ENCODE results near the gene COL28A1. TPM values are rescaled to one million over a fixed set of nuclear protein-coding genes. Genes with fewer than 3 reads are reported as not detected.

Gene COL28A1
- polyA plus RNA-seq, 1 donor (not counting 4 experiments of a cell fraction or from before 2014, with no cell fraction given): 0.13 TPM

GRCh38 chr7:7522421-7522820, 13.3 kb downstream of the COL28A1 start:
- Histone ChIP-seq H3K4me2 (ENCODE audit: control insufficient read depth, extremely low read depth, insufficient read depth, low read depth, low read length) (no peak overlapping the region), H3K9me1 (ENCODE audit: control insufficient read depth, extremely low read depth, insufficient read depth, low read length) (no peaks in the 10 kb centered on the region), H3K9me3 (ENCODE audit: control insufficient read depth, low read depth, low read length) (no peaks in the 10 kb centered on the region), H3K4me3 (ENCODE audit: control insufficient read depth in 2 of 3, extremely low read depth in 1 of 3, insufficient read depth in 2 of 3, low read depth in 1 of 3, low read length in 3 of 3) (no peak overlapping the region), H3K79me2 (ENCODE audit: control insufficient read depth, insufficient read depth, low read length) (no peaks in the 10 kb centered on the region), H3K4me1 (ENCODE audit: control insufficient read depth, extremely low read depth, insufficient read depth, low read length) (no peaks in the 10 kb centered on the region), H3K27ac (ENCODE audit: control insufficient read depth, insufficient read depth, low read length) (no peak overlapping the region), H4K20me1 (ENCODE audit: control insufficient read depth, extremely low read depth, insufficient read depth, low read length) (no peaks in the 10 kb centered on the region), H3K27me3 (ENCODE audit: control insufficient read depth, extremely low read depth, insufficient read depth, low read length) (no peaks in the 10 kb centered on the region), H3K9ac (ENCODE audit: control insufficient read depth, extremely low read depth, insufficient read depth, low read length) (no peak overlapping the region), H2AFZ (ENCODE audit: control insufficient read depth, low read length) (no peak overlapping the region), H3K36me3 (ENCODE audit: control insufficient read depth in 2 of 2, extremely low read depth in 1 of 2, insufficient read depth in 2 of 2, low read length in 2 of 2) (no peaks in the 10 kb centered on the region)
- FAIRE-seq: no peak
- dilution Hi-C loops (cut with MboI; ENCODE audit: extremely low pct_ligation_motif_present, low sequenced_read_pairs): no loop called here
- no peak for DNase-seq (ENCODE audit: low read depth, low spot score)
- no peak for TF ChIP-seq EZH2 (IDR thresholded peaks at IDR 0.05; ENCODE audit: low read length)
- no peak for TF ChIP-seq CTCF (optimal IDR thresholded peaks at IDR 0.05 in 1 of 3, IDR thresholded peaks at IDR 0.05 in 1 of 3, conservative IDR thresholded peaks at IDR 0.05 in 1 of 3; ENCODE audit: extremely low read depth in 1 of 3, insufficient read depth in 2 of 3, low read length in 3 of 3)

GRCh38 chr7:7521259-7521658, 14.4 kb downstream of the COL28A1 start:
- Histone ChIP-seq H3K79me2 (ENCODE audit: control insufficient read depth, insufficient read depth, low read length) (no peaks in the 10 kb centered on the region), H3K9me3 (ENCODE audit: control insufficient read depth, low read depth, low read length) (no peaks in the 10 kb centered on the region), H3K4me3 (ENCODE audit: control insufficient read depth in 2 of 3, extremely low read depth in 1 of 3, insufficient read depth in 2 of 3, low read depth in 1 of 3, low read length in 3 of 3) (no peak overlapping the region), H3K4me2 (ENCODE audit: control insufficient read depth, extremely low read depth, insufficient read depth, low read depth, low read length) (no peak overlapping the region), H3K27ac (ENCODE audit: control insufficient read depth, insufficient read depth, low read length) (no peak overlapping the region), H2AFZ (ENCODE audit: control insufficient read depth, low read length) (no peak overlapping the region), H4K20me1 (ENCODE audit: control insufficient read depth, extremely low read depth, insufficient read depth, low read length) (no peaks in the 10 kb centered on the region), H3K9ac (ENCODE audit: control insufficient read depth, extremely low read depth, insufficient read depth, low read length) (no peak overlapping the region), H3K4me1 (ENCODE audit: control insufficient read depth, extremely low read depth, insufficient read depth, low read length) (no peaks in the 10 kb centered on the region), H3K36me3 (ENCODE audit: control insufficient read depth in 2 of 2, extremely low read depth in 1 of 2, insufficient read depth in 2 of 2, low read length in 2 of 2) (no peaks in the 10 kb centered on the region), H3K27me3 (ENCODE audit: control insufficient read depth, extremely low read depth, insufficient read depth, low read length) (no peaks in the 10 kb centered on the region), H3K9me1 (ENCODE audit: control insufficient read depth, extremely low read depth, insufficient read depth, low read length) (no peaks in the 10 kb centered on the region)
- no peak for FAIRE-seq
- TF ChIP-seq EZH2 (IDR thresholded peaks at IDR 0.05; ENCODE audit: low read length): no peak
- no peak for TF ChIP-seq CTCF (optimal IDR thresholded peaks at IDR 0.05 in 1 of 3, IDR thresholded peaks at IDR 0.05 in 1 of 3, conservative IDR thresholded peaks at IDR 0.05 in 1 of 3; ENCODE audit: extremely low read depth in 1 of 3, insufficient read depth in 2 of 3, low read length in 3 of 3)
- DNase-seq (ENCODE audit: low read depth, low spot score): no peak
- dilution Hi-C loops (cut with MboI; ENCODE audit: extremely low pct_ligation_motif_present, low sequenced_read_pairs): no loop called here
